Neural cell (in vitro differentiated cells): ENCODE measurements around the gene RFWD3. TPM values are rescaled to one million over a fixed set of nuclear protein-coding genes. Genes with fewer than 3 reads are reported as not detected.

Source experiments
- H2AFZ ChIP-seq: fragments of 200-600, 300-800 bp; sonication (generic), shearing (Covaris generic); 2 replicates; pipeline ENCODE4 v1.6.0; 2014; ENCODE audit warnings: low read depth, mild to moderate bottlenecking, antibody characterized with exemption, low read length, moderate library complexity
- H3F3A ChIP-seq: fragments of 200-600 bp; shearing (Covaris generic); 2 replicates; pipeline ENCODE4 v1.6.1; 2016; ENCODE audit warnings: mild to moderate bottlenecking, moderate library complexity, mixed read lengths, antibody characterized with exemption, low read length; ENCODE audit not compliant: insufficient read depth, poor library complexity, severe bottlenecking
- H3K27ac ChIP-seq: fragments of 200-600, 300-800 bp; sonication (generic), shearing (Covaris generic); 2 replicates; pipeline ENCODE4 v1.5.1; 2014; ENCODE audit warnings: mild to moderate bottlenecking, low read length, moderate library complexity
- H3K27me3 ChIP-seq: fragments of 300-800, 200-600 bp; sonication (generic), shearing (Covaris generic); 2 replicates; pipeline ENCODE4 v1.6.0; 2014; ENCODE audit warnings: mild to moderate bottlenecking, low read depth, low read length, moderate library complexity; ENCODE audit not compliant: insufficient read depth
- H3K36me3 ChIP-seq: fragments of 300-800, 200-600 bp; sonication (generic), shearing (Covaris generic); 2 replicates; pipeline ENCODE4 v1.5.1; 2014; ENCODE audit warnings: mild to moderate bottlenecking, antibody characterized with exemption, low read length, moderate library complexity; ENCODE audit not compliant: insufficient read depth
- H3K4me2 ChIP-seq: fragments of 300-800, 200-600 bp; sonication (generic), shearing (Covaris generic); 2 replicates; pipeline ENCODE4 v1.6.0; 2014; ENCODE audit warnings: mild to moderate bottlenecking, low read length
- H3K4me3 ChIP-seq: fragments of 300-800, 200-600 bp; sonication (generic), shearing (Covaris generic); 2 replicates; pipeline ENCODE4 v1.5.1; 2014; ENCODE audit warnings: mild to moderate bottlenecking, low read length, moderate library complexity
- H3K79me2 ChIP-seq: fragments of 200-600 bp; shearing (Covaris generic); replicated peaks from 2 replicates; pipeline ENCODE4 v1.6.0; 2014; ENCODE audit warnings: mild to moderate bottlenecking, low read length, moderate library complexity; ENCODE audit not compliant: insufficient read depth
- H3K9ac ChIP-seq: fragments of 300-800, 200-600 bp; sonication (generic), shearing (Covaris generic); 2 replicates; pipeline ENCODE4 v1.6.1; 2016; ENCODE audit warnings: mild to moderate bottlenecking, low read length, mixed read lengths
- H3K9me2 ChIP-seq: fragments of 200-600 bp; shearing (Covaris generic); 2 replicates; pipeline ENCODE4 v1.6.1; 2016; ENCODE audit warnings: mild to moderate bottlenecking, low read length, mixed read lengths; ENCODE audit not compliant: insufficient read depth
- H3K9me3 ChIP-seq: fragments of 200-600, 300-800 bp; sonication (generic), shearing (Covaris generic); 2 replicates; pipeline ENCODE4 v1.6.1; 2016; ENCODE audit warnings: mild to moderate bottlenecking, mixed run types, low read length, moderate library complexity, mixed read lengths
- H4K20me1 ChIP-seq: fragments of 200-600 bp; shearing (Covaris generic); 2 replicates; pipeline ENCODE4 v1.6.1; 2016; ENCODE audit warnings: mild to moderate bottlenecking, mixed run types; ENCODE audit not compliant: insufficient read depth
- CTCF ChIP-seq: fragments of 450-650 bp; IDR thresholded peaks from 2 replicates; pipeline ENCODE4 v1.5.1; 2014; ENCODE audit warnings: antibody characterized with exemption, mild to moderate bottlenecking, moderate library complexity; ENCODE audit not compliant: poor library complexity, severe bottlenecking
- EP300 ChIP-seq: fragments of 450-650 bp; conservative IDR thresholded peaks from 2 replicates; pipeline ENCODE4 v1.6.1; 2014; ENCODE audit warnings: antibody characterized with exemption, mild to moderate bottlenecking, moderate library complexity; ENCODE audit not compliant: poor library complexity, severe bottlenecking
- EZH2 ChIP-seq: fragments of 200-600, 300-800 bp; shearing (Covaris generic), sonication (generic); IDR thresholded peaks from 2 replicates; pipeline ENCODE4 v1.6.1; 2014; ENCODE audit warnings: antibody characterized with exemption, low read length, borderline replicate concordance, mild to moderate bottlenecking; ENCODE audit not compliant: insufficient read depth, poor library complexity, severe bottlenecking
- MXI1 ChIP-seq: fragments of 450-650 bp; conservative IDR thresholded peaks from 2 replicates; pipeline ENCODE4 v1.6.1; 2014; ENCODE audit warnings: antibody characterized with exemption, mild to moderate bottlenecking; ENCODE audit not compliant: poor library complexity, severe bottlenecking
- POLR2AphosphoS5 ChIP-seq: IDR thresholded peaks from 2 replicates; pipeline ENCODE4 v1.6.1; 2012
- RAD21 ChIP-seq: fragments of 450-650 bp; conservative IDR thresholded peaks from 2 replicates; pipeline ENCODE4 v1.6.1; 2014; ENCODE audit warnings: antibody characterized with exemption, mild to moderate bottlenecking, moderate library complexity
- REST ChIP-seq: IDR thresholded peaks from 2 replicates; pipeline ENCODE4 v1.6.1; 2012; ENCODE audit warnings: borderline replicate concordance
- SMC3 ChIP-seq: fragments of 450-650 bp; conservative IDR thresholded peaks from 2 replicates; pipeline ENCODE4 v1.6.1; 2014; ENCODE audit warnings: antibody characterized with exemption, mild to moderate bottlenecking, moderate library complexity; ENCODE audit not compliant: poor library complexity
- TAF1 ChIP-seq: IDR thresholded peaks from 2 replicates; pipeline ENCODE4 v1.6.1; 2012; ENCODE audit warnings: low read depth
- polyA minus RNA-seq: library from RNA; depleted of rRNA, polyadenylated mRNA; stranded (reverse); fragments of >200 nt; gene quantifications from 2 replicates; pipeline ENCODE4 v1.2.3, GENCODE V29; 2014
- polyA plus RNA-seq: library from polyadenylated mRNA; depleted of rRNA; stranded (reverse); fragments of >200 nt; gene quantifications from 2 replicates; pipeline ENCODE4 v1.2.3, GENCODE V29; 2014

Gene RFWD3
- 10.7 and 15.5 TPM in 2 replicates for polyA plus RNA-seq
- polyA minus RNA-seq = 21.1 and 24.1 TPM in 2 replicates

- TF ChIP-seq REST (peak; percentile 70), POLR2AphosphoS5 (peak; percentile 64), RAD21 (no peak), TAF1 (peak; percentile 60), EZH2 (no peak), CTCF (no peak), SMC3 (no peak), MXI1 (peak; percentile 98), EP300 (no peak)
- Histone ChIP-seq H3K27ac (peak within 1 kb of the TSS; percentile 24), H2AFZ (peak within 1 kb of the TSS; percentile 79), H3K9ac (peak within 1 kb of the TSS; percentile 68), H3F3A (no peaks in the 10 kb centered on the region), H3K9me3 (no peaks in the 10 kb centered on the region), H4K20me1 (no peaks in the 10 kb centered on the region), H3K36me3 (no peaks in the 10 kb centered on the region), H3K27me3 (no peaks in the 10 kb centered on the region), H3K4me2 (peak within 1 kb of the TSS; percentile 86), H3K4me3 (peak within 1 kb of the TSS; percentile 88), H3K79me2 (peaks cover 16% of the 10 kb centered on the region), H3K9me2 (no peaks in the 10 kb centered on the region)
Measured at GRCh38 chr16:74666425-74667254, at the start of gene RFWD3. TSS of gene RFWD3 (minus strand) at chr16:74666877. CDS start at chr16:74661449, 5,428 bp downstream.

- Histone ChIP-seq H3K9me3 (peaks cover 3% of the 10 kb centered on the region), H4K20me1 (no peaks in the 10 kb centered on the region), H3K4me2 (no peak overlapping the region), H3K79me2 (no peaks in the 10 kb centered on the region), H3K4me3 (no peak overlapping the region), H3K36me3 (no peaks in the 10 kb centered on the region), H3K9me2 (no peaks in the 10 kb centered on the region), H3K27me3 (no peaks in the 10 kb centered on the region), H2AFZ (no peak overlapping the region), H3K27ac (no peak overlapping the region), H3F3A (no peaks in the 10 kb centered on the region), H3K9ac (no peak overlapping the region)
- TF ChIP-seq MXI1 (no peak), CTCF (no peak), RAD21 (no peak), EP300 (no peak), EZH2 (no peak), SMC3 (no peak), REST (no peak), POLR2AphosphoS5 (no peak), TAF1 (no peak)
Measured at GRCh38 chr16:74716355-74716754, 49.7 kb upstream of the RFWD3 start.
